HG03378 (cell line): ENCODE results near the gene SUFU.
"Not testable (repeated sequence)": the region's sequence is repeated elsewhere in the genome, so short reads cannot be mapped to it uniquely, and the experiment has no call there.

ENCODE experiments used
- ATAC-seq: cut with Tn5 transposase; IDR thresholded peaks from one replicate; pipeline ENCODE4 v1.9.1; 2021; ENCODE audit warnings: mild to moderate bottlenecking, moderate library complexity; ENCODE audit not compliant: unreplicated experiment

SUFU gene

DNA sequence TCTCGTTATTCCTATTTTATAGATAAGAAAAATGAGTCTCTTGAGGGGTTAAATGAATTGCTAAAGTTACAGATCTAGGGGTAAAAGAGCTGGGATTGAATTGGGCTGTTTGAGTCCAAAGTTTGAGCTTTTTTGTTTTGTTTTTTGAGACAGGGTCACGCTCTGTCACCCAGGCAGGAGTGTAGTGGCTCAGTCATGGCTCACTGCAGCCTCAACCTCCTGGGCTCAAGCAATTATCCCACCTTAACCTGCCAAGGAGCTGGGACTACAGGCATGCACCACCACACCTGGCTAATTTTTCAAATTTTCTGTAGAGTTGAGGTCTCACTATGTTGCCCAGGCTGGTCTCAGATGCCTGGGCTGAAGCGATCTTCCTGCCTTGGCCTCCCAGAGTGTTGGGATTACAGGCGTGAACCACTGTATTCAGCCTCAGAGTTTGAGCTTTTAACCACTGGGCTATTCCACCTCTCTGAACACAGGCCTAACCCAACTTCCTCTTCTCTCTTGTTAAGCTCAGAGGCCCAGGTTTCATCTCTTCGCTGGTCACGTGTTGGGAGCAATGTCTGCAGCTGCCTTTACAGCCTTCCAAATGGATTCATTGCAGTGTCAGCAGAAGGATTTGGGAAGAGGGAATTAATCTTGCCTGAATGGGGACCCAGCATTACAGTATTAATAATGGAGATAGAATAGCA lies 8.0 kb downstream of the SUFU start:
- peak; percentile 73 for ATAC-seq

DNA sequence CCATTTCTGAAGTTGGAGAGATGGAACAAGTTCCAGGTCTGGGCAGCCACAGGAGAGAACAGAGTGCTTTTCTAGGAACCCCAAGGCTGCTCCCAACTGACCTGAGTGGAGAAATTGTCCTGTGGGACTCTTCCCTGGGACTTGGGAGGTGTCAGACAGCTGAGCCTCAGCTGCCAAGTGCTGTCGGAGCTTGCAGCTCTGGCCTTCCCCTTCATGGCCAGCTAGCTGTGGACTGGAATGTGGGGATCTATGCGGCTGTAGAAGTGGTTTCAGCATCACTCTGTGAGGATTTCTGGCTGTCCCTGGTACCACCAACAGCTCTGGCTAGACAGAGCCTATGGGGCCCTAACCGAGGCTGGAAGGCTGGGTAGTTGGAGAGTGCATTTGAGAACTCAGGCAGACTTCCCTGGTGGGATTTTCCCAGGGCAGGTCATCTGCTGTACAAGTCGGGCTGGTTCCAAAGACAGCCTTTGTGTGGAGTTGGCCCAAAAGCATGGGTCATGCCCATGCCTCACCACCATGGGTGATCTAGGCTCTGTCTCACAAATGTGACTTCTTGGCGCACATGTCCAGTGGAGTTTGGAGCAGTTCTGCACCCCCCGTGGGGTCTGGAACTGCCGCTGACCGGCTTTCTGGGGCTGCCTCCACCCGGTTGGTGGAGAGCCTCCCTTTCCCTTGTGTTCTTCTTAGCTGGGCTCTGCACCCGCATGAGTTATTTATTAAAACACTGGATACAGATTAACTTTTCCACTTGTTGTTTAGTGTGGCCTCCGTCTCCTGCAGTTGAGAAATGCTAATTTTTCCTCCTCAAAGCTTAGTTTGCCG lies 10.9 kb downstream of the SUFU start:
- ATAC-seq = no peak

DNA sequence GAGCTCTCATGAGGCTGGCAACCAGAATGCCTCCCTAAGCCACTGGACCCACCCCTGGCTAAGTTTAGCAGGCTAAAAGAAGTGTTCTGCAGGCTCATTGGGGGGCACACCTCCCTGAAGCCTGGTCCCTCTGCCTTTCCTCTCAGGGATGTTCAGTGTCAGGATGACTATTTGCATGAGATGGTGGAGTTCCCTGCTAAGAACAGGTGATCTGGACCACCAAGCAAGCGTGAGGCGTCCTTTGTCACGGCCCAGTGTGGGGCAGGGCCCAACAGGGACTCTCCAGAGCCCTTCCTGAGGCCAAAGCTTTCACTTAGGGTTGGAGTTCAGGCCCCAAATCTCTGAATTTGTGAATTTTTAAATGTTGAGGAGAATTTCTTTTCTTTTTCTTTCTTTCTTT lies 12.0 kb downstream of the SUFU start:
- ATAC-seq = no peak

DNA sequence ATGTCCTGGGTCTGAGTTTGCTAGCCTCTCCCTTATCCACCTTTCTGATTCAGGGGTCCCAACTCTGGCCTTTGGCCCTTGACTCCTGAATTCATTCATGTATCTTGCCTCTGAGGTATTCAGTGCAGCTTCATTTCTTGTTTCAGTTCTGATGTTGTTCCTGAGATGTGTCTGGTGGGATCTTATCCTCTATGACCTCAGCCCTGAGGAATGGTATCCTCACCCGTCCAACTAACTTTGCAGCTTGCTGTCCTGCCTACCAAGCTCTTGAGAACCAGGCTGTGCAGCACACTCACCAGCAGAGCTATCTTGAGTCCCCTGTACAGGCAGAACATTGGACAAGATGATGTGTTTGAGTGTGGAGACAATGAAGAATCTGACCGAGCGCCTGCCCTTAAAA lies 13.8 kb downstream of the SUFU start:
- no peak for ATAC-seq

DNA sequence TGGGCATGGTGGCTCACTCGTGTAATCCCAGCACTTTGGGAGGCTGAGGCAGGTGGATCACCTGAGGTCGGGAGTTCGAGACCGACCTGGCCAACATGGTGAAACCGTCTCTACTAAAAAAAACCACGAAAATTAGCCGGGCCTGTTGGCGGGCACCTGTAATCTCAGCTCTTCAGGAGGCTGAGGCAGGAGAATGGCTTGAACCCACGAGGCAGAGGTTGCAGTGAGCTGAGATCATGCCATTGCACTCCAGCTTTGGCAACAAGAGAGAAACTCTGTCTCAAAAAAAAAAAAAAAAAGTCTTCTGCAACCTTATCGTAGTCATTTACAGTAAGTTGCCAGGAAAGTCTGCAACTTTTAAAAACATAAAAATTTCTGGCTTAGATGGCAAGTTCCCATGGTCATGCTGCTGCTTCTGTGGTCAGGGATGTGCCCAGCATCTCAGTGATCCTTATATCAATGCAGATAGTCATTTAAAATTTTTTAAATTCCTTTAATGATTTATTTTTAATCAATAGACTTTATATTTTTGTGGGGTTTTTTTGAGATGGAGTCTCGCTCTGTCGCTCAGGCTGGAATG lies 15.6 kb downstream of the SUFU start:
- ATAC-seq = no peak

DNA sequence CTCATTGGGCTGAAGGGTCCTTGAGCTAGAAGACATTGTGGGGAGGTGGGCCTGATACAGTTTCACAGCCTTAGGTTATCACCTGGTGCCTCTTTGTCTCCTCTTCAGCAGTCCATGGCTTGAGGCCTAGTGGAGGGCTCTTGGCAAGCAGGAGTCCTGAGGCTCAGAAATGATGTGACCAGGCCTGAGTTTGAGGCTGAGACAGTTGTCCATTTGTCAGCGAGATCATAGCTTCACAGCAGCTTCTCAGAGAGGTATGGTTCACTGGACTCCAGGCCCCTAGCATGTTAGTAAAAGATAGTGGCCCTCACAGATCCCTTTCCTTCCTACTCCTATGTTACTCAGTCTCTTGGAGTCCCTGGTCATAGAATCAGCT lies 19.1 kb downstream of the SUFU start:
- ATAC-seq = no peak

DNA sequence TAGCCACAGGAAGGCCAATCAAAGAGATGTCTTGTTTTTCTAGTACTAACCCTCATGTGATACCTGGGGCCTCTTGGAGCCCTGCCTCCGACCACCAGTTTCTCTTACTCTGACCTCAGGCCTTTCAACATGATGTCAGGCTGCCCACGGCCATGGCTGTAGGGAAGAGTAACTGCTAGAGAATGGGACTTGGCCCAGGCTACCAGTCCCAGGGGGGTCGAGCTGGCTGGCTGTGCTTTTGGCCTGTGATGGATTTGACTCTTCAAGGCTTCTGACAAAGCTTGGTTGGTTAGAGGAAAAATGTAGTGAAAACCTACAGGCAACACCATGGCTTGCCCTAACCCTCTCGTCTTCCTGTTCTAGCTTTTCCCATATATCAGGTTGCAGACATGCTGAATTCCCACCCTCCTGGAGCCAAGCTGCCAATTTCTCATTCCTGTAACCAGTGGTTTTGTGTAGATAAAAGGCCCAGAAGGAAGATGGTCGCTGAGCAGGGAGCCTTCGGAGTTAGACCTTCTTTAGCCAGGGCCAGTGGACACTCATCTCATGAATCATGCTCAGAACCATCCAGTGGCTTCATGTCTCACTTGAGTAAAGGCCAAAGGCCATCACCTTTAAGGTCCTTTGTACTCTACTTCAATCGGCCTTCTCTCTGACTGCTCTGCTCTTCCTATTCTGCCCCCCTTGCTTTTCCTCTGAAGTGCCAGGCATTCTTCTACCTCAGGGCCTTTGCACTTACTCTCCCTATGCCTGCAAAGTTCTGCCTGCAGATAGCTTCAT lies 19.7 kb downstream of the SUFU start:
- ATAC-seq = no peak

DNA sequence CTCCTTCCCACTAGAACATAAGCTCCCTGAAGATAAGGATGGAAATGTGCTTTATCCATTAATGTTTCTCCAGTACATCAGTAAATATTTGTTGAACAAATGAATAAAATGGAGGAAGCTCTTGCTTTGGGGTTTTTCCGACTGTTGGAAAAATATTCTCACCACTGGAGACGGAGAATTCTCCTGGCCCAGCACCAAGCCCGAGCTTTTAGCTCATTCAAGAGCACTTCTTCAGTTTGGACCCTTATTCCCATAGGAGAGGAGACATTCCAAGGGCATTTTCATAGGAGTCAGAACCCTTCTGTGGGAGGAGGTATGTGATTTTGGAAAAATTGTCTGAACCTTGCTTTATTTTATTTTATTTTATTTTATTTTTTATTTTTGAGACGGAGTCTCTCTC lies 21.0 kb downstream of the SUFU start:
- no peak for ATAC-seq

DNA sequence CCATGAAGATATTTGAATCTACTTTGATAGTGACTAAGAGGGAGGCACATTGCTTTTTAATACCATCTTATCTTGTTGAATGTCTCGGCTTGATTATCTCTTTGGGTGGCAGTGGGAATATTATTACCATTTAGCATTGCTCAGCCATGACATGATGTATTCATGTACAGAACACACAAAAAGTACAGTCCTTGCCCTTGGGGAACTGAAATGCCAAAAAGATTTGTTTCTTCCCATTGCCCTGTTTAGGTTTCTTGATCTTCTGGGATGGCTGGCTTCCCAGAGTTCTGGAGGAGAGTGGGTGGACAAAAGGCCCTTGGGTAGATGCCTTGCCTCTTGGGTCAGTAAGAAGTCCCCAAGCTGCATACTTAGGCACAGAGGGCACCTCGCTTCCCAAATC lies 23.8 kb downstream of the SUFU start:
- no peak for ATAC-seq

DNA sequence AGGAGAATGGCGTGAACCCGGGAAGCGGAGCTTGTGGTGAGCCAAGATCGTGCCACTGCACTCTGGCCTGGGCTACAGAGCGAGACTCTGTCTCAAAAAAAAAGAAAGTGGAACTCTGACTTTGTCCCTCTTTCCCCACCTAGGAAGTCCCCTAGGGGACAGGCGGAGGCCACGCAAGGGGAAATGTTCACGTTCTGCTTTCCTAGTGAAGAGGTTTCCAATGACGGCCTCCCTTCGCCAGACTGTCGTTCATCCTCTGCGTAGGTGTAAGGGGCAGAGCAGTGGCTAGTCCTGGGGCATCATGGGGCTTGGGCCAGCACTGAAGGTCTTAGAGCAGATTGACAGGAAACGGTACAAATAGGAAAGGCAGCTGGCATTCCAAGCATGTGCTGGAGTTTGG lies 30.6 kb downstream of the SUFU start:
- no peak for ATAC-seq

DNA sequence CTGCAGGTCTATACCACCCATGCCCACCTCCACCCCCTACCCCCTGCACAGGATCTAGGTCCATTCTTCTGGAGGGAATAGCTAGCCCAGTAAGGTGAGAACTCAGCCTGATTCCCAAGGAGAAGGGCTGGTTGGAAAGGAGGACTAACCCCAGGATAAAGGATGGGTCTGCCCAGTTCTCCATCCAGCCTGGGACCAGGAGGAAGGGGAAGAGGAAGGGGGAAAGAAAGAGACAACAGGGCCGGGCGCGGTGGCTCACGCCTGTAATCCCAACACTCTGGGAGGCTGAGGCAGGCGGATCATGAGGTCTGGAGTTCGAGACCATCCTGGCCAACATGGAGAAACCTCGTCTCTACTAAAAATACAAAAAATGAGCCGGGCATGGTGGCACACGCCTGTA lies 31.2 kb downstream of the SUFU start:
- not testable (repeated sequence) for ATAC-seq

DNA sequence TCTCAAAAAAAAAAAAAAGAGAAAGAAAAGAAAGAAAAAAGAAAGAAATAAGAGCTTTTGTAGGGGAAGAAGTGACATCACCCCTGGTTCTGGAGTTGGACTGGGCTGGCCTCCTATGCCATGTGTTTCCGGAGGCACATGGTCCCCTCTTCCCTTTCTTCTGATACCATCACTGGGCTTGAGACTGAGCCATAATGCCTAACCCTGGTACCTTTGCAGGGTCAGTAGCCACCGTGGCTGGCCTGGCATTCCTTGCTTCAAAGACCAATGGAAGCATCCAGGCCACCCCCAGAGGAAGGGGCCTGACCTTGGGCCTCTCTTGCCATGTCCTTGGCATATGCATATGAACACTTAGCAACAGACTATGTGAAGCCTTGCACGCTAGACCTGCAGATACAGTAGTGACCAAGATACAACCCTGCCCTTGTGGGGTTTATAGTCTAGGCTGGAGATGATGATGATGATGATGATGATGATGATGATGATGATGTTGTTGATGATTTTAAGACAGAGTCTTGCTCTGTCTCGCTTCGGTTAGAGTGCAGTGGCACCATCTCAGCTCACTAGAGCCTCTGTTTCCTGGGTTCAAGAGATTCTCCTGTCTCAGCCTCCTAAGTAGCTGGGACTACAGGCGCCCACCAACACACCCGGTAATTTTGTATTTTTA lies 31.8 kb downstream of the SUFU start:
- ATAC-seq = no peak

DNA sequence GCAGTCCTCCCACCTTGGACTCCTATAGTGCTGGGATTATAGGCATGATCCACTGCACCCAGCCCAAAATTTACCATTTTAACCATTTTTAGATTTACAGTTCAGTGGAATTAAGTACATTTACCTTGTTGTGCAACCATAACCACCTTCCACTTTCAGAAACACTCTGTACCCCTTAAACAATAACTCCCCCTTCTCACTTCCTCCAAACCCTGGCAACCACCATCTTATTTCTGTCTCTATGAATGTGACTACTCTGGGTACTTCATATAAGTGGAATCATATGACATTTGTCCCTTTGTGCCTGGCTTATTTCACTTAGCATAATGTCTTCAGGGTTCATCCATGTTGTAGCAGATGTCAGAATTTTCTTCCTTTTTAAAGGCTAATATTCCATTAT lies 33.6 kb downstream of the SUFU start:
- ATAC-seq = no peak

DNA sequence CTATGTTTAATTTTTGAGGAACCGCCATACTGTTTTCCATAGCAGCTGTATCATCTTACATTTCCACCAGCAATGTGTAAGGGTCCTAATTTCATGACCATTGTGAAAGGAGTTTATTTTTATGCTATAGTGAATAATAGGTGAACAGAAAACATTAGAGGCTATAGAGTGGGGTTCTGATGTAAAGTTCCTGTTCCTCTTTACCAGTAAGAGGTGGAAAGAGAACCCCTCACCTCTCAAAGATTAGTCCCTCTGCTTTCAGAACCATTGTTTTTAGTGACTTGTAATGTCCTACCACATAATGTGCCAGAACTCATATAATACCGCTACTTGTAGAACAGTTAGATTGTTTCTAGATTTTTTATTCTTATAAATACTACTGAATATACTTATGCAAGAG lies 34.2 kb downstream of the SUFU start:
- ATAC-seq = no peak

DNA sequence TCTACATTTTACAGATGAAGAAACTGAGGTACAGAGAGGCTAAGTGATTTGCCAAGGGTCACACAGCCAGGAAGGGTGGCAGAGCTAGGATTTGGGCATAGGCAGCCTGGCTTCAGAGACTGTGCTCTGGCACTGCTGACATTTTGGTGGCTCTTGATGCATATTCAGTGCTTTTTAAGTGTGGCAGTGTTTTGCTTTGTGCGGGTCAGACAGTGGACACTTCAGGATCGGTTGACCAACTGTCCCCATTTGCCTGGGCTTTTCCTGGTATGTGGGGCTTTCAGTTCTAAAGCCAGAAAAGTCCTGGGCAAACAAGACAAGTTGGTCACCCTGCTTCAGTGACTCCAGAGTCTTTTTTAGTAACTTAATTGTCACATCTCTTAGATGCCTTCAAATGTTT lies 35.0 kb downstream of the SUFU start:
- ATAC-seq = no peak

DNA sequence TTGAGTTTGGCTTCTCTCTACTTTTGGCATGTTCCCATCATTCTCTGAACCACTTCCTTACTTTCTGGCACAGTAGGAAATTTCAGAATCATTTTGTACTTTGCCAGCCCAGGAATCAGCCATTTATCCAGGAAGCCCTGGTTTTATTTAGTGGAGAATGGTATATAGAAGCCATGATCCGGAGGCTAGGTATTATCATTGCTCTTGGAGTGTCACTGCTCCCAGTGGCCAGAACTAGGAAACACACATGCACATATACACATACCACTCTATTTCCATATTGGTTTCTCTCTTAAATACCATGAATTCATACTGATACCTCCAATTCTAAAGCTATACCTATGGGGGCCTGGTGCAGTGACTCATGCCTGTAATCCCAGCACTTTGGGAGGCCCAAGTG lies 36.3 kb downstream of the SUFU start:
- peak; percentile 69 for ATAC-seq

DNA sequence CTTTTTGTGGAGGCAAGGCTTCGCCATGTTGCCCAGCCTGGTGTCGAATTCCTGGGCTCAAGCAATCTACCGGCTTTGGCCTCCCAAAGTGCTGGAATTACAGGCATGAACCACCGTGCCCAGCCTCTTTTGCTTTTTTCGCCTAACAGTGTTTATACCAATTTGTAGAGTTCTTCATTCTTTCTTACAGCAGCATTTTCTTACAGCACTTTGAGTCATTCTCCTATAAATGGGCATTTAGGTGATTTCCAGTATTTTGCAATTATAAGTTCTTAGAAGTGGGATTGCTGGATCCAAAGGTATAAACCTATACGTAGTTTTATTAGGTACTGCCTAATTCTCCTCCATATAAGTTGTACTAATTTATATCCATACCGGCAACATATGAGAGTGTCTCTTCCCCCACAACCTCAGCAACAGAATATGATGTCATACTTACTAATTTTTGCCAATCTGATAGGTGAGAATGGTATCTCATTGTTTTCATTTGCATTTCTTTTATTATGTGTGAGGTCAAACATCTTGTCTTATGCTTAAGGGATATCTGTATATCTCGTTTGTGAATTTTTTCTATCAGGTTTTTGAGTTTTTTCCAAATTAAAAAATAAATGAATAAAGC lies 39.1 kb downstream of the SUFU start:
- ATAC-seq = no peak

DNA sequence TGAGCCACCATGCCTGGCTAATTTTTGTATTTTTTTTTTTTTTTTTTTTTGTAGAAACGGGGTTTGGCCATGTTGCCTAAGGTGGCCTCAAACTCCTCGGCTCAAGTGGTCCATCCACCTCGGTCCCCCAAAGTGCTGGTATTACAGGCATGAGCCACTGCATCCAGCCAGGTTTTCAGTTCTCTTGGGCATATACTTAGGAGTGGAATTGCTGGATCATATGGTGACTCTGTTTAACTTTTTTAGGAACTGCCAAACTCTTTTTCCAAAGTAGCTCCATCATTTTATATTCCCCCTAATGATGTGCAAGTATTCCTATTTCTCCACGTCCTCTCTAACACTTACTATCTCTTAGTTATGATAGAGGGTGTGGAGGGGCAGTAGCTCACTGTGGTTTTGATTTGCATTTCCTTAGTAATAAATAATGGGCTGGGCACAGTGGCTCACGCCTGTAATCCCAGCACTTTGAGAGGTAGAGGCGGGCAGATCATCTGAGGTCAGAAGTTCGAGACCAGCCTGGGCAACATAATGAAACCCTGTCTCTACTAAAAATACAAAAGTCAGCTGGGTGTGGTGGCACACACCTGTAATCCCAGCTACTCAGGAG lies 41.6 kb downstream of the SUFU start:
- no peak for ATAC-seq

DNA sequence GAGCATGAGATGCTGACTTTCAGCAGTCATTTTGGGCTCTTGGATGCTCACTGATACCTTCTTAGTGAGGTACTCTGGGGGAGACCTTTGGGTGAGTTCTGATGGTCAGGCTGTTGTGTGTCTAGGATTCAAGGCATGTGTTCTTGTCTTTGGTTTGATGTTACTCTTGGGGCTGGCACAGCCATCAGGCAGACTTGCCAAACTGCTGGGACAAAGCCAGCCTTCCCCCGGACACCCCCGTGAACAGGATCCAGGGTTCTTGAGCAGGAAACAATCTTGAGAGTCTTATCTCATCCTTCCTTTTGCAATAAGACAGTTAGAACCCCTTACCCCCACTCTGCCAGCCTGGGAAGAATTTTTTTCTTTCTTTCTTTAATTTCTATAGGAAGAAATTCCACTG lies 42.2 kb downstream of the SUFU start:
- no peak for ATAC-seq
